ENCODE data around the gene PEA15.

The PEA15 gene

DNA sequence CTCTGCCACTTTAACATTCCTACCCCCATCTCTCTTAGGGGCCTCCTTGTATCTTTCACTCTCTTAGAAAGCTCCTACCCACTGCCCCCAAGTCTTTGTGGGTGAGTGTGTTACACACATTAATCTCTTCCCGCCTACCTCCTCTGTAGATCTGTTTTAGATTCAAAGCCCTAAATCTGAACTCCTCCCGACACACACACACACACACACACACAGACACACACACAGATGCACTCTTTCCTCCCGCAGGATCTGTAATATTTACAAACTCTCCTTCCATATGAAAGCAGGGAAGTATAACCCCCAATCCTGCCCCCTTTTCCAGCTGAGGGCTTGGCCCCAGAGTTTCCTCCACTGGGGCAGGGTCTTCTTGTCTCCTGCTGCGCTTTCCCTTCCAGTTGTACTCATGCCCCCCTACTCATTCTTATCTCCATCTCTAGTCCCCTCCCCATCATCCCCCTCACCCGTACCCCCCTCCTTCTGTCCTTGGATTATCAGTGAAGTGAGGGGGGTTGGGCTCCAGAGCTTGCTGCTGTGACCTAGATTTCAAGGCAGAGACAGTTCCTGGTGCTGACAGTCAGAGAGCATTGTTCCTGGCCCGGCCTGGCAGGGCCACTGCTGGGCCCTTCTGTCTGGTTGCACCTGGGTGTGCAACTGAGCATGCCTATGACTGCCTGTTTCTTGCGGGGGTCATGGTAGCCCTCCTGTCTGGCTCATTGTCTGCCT lies 4.3 kb downstream of the PEA15 start:
- no peak for FAIRE-seq

DNA sequence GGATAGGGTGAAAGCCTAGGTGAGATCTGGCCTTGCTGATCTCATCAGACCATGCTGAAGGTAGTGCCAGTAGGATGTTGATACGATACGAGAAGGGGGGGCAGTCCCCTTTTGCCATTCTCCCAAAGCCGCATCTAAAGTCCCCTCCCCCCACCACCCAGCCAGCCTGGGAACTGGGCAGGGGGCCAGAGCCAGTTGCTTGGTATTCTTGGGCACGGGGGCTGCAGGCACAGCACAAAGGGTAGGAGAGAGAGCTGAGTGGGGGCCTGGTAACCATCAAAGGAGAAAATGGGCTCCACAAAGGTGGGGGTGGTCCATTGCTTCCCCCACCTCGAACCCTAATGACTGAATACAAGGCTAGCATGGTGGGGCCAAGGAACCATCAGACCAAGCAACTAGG lies 5.4 kb downstream of the PEA15 start:
- FAIRE-seq: no peak

DNA sequence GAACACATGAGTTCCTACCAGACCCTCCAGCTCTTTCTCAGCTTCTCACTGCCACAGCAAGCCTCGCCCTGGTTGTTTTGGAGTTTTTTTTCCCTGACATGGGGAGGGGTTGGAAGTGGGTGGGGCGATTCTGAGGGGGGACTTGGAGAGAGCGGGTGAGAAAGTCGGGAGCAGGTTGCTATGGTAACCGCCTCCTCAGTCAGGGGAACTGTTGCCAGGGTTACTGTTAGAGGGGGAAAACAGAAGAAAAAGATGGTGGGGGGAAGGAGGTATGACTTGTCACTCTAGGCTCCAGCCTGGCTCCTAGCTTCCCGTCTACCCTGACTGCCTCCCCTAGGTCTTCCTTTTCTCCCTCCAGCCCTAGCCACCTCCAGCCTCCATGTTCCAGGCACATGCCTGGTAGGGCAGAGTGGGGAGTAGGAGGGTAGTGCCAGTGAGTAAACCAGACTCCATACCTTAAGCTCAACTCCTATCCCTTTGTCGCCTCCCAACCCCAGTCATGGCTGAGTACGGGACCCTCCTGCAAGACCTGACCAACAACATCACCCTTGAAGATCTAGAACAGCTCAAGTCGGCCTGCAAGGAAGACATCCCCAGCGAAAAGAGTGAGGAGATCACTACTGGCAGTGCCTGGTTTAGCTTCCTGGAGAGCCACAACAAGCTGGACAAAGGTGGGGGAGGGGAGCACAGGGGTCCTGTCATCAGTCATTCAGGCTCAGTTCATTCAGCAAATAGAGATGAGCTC lies 6.0 kb downstream of the PEA15 start:
- FAIRE-seq: no peak

DNA sequence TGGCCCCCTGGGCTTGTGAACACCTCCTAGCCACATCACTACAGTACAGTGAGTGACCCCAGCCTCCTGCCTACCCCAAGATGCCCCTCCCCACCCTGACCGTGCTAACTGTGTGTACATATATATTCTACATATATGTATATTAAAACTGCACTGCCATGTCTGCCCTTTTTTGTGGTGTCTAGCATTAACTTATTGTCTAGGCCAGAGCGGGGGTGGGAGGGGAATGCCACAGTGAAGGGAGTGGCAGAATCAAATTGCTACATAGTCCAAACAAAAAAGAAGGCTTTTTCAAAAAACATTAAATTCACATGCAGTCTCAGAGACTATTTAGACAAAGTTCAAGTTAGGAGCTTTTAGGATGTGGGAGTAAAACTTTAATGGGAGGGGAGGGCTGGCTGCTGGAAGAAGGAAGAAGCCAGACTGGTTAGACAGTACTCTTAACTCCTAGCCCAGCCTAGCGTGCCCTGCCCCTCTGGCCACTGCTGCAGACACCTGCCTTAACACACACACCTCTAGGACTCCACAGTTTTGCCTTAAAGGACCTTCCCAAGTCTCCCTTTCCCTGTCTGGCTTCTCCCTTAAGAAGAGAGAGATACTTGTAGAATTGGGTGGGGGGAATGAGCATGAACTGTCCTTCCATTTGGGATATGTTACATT lies 9.4 kb downstream of the PEA15 start:
- FAIRE-seq: no peak

DNA sequence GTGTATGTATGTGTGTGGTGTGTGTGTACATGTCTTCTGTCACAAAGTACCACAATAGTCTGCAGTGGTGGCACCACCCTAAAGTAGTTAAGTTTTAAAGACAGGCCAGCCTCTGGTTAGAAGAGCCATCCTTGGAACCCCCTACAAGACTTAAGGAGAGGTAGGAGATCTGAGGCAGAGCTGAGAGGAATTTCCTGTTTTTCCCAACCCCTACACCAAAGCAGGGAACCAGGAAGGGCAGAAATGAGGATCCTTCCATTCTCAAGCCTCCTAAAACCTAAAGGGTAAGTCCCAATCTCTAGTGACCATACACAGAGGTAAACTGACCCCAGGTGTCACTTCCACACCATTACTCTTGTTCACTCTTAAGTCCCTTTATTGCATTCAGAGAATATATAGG lies 11.1 kb downstream of the PEA15 start:
- FAIRE-seq: no peak

DNA sequence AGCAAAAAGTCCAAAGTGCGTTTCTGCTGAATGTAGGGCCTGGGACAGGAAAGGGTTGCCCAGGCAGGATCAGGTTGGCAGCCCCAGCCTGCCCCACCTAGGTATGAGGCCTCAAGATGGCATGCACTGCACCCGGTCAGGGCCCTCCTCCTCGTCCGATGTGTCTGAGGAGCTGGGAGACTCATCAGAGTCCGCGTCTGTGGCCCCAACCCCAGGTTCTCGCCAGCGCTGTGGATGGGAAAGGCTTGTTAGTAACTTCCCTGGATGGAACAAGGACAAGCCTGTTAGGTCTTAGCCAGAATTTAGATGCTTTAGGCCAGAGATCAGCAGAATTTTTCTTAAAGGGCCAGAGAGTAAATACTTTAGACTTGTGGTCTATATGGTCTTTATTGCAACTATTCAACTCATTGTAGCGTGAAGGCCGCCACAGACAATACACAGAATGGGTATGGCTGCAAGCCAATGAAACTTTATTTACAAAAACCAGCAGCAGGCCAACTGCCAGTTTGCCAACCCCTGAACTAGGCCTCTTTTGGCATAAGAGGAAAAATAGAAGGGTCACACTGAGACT lies 12.4 kb downstream of the PEA15 start:
- FAIRE-seq: no peak

DNA sequence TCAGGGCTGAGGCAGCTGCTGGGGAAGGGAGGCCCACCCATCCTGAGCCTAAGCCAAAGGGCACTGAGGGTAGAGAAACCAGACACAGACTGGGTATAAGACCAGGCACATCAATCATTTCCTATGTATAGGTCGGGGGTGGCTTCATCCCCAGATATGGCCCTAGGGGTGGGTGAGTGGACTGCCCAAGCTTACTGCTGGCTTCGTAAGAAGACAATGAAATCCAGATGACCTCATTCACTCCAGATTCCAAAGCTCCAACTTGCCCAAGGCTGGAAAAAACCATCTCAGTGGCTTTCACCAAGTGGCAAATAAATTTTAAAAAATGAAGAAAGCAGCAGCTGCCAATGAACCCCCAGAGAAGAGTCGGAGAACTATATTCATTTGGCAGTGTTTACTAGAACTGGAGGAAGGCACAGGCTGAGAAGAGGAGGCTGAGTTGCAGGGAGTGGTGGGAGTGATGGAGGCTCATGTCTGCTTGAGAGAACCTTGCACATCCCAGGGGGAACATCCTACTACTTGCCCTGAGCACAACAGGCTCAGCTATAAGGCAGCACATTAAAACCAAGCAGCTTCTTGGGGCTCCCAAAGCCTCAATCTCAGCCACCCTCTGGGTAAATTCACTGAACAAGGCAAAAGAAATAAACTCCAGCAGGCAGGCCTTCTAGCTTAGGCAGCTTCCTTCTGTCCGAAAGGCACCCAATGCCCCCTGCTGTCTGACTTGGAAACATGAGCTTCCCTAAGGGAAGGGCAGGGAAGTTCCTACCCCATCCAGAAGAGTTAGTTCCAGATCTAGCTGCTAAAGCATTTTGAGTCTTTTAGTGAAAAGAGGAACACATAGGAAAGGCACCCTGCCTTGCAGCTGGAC lies 14.1 kb downstream of the PEA15 start:
- FAIRE-seq: no peak

DNA sequence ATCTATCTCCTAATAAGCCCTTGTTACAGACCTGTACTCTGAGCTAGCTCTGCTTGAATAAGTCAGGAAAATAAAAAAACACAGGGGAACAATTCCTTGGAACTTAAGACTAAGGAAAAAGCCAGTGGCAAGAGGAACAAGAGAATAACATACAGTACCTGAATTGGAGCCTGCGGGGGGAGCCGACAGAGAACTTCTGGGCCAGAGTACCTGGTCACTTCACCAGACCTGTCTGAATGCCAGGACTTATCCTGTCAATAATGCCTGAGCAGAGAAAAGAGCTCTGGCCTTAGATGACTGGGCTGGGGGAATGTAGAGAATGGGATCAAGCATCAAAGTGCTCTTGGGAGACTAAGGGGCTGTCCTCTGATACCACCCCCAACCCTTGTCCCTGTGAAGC lies 15.1 kb downstream of the PEA15 start:
- FAIRE-seq: no peak

DNA sequence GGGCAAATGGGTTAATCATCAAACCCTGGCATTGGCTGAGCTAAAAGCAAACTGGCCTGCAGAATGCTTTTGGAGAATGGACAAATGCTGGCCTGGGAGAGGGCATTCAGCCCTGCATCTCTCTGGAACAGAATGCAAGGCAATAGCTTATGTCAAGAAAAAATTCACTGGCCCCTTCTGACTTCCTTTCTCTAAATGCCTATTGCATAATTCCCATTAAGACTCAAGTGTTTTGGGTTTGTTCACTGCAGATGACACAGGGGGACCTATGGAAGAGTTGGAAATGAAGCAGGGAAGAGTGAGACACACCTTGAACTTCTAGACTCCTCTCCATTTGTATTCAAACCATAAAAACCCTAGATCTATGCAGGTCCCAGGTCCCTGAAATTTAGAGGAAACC lies 15.9 kb downstream of the PEA15 start:
- no peak for FAIRE-seq

DNA sequence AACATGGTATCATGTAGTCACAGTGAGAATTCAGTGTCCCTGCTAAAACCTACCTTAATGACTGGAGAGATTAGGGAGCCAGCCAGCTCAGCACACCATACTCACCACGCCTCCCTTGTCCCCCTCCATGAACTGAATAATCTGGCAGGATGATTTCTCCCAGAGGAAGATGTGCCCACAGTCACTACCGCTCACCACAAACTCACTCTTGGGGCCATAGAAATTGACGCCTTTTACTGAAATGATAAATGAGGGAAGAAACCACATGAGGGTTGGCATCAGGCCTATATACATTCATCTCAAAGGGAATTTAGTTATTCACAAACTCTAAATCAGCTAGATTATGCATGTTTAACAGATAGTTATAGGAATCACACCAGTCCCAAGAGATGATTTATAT lies 17.4 kb downstream of the PEA15 start:
- no peak for FAIRE-seq

DNA sequence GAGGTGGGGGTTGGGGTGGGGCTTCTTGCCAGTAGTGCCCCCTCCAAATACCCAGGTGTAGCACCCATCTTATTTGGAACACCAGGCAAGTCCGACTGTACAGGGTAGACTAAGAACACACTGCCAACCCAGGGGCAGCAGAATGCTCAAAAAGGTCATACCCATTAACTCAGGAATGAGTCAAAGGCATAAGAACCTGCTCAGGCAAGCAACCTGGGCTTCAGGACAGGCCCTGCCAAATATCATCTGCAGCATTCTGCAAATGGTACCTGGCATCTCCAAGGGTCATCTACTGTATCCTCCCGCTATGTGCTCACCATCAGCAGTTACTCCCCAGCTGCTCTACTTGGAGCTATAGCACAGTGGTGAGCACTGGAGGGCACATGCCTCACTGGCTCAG lies 19.4 kb downstream of the PEA15 start:
- FAIRE-seq: no peak

DNA sequence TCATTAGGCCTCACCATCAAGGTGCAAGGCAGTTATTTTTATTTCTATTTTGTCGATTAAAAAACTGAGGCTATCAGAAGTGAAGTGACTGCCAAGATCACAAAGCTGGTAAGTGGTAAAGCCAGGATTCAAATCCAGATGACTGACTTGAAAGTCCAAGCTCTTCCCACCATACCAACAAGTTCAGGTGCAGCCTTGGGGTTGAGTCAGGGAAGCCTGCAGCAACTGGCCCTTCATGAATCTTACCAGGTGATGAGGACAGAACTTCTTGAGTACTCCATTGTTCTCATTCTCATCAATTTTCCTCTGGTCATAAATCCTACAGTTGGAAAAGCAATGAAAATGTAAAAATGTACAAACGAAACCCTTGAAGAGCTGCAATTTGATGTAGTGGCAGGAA lies 20.2 kb downstream of the PEA15 start:
- no peak for FAIRE-seq

DNA sequence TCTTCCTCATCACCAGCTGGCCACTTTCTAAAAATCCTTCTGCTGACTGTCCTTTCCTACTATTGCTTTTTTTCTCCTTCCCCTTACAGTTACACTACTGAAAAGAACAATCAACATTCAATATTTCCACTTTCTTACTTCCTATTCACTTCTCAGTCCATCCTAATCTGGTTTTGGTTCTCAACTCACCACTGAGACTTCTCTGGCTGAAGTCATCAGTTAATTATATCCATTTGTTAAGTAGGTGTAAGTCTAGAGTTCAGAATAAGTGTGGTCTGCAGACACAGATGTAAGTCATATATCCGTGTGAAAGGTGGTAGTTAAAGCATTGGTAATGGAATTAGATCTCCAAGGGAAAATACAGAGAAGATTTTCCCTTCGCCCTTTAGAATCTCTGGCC lies 21.4 kb downstream of the PEA15 start:
- FAIRE-seq: no peak

DNA sequence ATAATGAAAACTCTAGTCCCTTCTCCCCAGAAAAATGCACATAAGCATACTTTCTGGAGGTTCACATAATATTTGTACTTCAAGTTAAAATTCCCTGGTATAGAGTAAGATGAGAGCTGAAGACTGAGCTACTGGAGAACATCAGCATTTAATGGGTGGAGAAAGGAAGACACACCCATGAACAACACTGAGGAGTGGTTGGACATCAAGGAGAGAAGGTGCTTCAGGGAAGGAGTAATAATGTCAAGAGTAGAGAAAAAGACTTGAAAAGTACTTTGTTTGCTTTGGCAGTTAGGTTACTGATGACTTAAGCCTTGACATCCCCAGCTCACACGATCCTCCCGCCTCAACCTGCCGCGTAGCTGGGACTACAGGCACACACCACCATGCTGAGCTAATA lies 21.9 kb downstream of the PEA15 start:
- FAIRE-seq: no peak

DNA sequence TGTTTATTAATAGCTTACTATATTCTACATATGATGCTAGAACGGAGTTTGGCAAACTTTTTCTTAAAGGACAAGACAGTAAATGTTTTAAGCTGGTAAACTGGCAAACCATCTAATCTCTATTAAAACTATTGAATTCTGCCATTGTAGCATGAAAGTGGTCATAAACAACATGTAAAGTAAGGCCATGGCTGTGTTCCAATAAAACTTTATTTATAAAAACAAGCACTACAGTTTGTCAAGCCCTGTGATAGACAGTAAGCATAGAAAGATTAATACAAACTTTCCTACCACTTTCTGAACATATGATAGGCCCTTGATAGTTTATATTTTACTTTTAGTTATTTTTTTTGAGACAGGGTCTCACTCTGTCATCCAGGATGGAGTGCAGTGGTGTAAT lies 22.4 kb downstream of the PEA15 start:
- no peak for FAIRE-seq

DNA sequence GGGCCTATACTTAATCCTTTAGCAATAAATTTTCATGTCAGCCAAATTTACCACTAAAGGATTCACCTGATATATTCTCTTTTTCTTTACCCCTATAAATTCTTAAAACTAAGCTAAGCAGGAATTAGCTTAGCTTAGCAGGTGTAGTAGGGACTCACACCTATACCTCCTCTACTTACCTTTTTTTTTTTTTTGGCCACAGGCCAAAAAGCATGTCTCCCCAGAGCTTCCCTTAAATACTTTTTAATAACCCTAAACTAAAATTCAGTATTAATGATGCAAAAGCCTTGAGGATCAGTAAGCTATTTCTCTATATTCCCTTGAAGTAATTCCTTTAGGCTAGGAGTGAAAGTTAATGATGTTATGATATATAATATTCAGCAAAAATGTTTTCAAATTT lies 23.2 kb downstream of the PEA15 start:
- FAIRE-seq: no peak

DNA sequence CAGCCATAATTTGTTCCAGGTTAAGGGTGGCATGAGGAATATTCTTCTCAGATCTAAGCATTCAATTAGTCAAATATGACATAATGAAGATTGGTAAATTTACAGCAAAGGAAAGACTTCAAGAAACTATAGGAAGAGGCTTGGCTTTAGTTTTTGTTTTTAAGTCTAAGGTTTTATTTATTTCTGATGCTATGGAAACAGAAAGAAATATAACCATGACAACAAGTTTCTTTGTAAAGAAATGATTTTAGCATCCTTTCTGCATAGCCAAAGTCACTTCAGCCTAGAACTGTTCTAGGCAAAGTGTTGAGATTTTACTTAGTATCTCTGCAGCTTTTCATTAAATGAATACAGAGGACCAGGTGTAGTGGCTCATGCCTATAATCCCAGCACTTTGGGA lies 27.7 kb downstream of the PEA15 start:
- FAIRE-seq: no peak

DNA sequence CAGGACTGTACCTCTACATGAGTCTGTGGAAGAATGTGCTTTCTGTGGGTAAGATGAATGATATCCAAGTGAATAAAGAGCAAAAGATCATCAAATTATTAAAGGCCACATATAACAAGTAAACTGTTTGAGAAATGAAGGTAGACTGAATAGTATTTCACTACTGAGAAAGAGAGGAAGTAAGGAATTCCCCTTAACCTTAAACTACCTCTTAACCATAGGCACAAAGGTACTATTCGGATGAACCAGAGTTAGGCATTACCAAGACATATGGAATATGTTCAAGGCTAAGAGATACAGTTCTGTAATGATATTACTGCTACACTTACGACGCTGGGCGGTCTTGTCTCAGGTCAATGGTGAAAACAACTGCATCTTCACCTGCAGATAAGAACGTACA lies 31.6 kb downstream of the PEA15 start:
- no peak for FAIRE-seq

DNA sequence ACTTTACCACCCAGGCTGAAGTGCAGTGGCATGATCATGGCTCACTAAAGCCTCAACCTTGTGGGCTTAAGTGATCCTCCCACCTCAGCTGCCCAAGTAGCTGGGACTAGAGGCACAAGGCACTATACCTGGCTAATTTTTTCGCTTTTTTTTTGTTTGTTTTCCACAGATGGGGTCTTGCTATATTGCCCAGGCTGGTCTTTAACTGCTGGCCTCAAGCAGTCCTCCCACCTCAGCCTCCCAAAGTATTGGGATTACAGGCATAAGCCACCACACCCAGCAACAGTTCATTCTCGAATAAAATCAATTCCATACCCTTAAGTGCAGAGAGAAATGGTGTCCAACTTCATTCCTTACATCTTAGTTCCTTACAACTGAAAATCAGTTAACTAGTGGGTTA lies 32.4 kb downstream of the PEA15 start:
- no peak for FAIRE-seq

DNA sequence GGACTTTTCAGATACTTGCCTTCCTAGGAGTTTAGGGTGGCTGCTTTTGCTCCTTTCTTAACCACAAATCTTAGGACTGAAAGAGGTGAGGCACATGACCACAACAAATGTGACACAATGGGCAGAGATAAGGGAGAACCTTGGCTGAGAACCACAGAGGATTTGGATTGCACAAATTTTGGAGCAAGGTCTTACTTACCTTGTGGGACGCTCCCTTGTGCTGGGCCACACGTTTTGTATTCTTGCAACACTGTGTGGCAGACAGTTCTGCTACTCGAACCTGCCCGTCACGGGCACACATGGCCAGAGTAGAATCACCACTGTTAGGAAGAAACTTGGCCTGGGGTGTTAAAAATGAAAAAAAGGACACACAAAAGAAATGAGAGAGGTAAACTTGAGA lies 33.2 kb downstream of the PEA15 start:
- no peak for FAIRE-seq

DNA sequence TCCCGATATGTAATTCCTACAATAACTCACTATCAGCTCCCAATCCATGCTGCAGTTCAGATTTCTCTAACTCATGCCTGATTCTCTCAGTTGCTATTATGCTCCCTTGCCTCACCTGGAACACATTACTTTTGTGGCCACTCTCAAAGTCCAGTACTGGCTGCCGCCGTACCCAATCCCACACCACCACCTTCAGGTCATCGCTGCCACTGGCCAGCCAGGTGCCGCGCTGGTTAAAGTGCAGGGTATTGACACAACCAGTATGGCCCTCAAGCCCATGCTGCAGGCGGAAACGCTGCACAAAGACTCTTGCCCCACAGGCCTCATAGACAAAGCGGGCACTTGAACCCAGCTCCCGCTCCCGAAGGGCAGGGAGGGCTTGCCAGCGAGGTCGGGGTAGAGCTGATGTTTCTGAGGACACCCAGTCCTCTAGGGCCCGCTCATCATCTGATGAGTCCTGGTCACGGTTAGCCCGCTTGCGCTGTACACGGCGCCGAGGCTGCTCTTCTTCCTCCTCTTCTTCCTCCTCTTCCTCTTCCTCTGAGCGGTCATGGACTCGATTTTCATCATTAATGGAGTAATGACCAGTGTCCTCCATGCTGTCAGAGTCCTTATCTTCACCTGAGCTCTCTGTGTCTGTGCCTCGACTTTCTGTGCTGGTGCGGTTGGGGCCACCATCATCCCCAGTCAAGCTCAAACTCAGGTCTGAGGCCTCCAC lies 34.6 kb downstream of the PEA15 start:
- FAIRE-seq: no peak

DNA sequence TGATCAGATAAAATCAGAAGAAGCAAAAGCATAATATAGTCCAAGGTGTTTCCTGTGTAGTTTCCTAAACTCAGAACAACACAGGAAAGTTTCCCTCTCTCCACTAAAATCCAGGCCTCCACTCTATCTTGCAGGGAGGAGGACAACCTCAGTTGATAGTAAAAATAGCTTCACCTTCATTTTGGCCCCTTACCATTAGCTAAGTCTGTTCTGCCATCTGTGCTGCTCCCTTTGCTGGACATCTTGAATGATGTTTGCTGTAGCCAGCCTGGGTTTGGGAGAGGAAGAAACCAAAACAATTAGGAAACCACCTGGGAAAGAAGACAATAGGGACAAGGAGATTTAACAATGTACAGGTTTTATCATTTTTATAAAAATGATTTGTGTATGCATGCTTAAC lies 38.6 kb downstream of the PEA15 start:
- no peak for FAIRE-seq
